Left renal pelvis (tissue), 4 donors: ENCODE data around the gene C2CD5. TPM values are rescaled to one million over a fixed set of nuclear protein-coding genes. Genes with fewer than 3 reads are reported as not detected.
A peak's percentile ranks its signal among the peaks of the same experiment; 100 is the strongest.

Experiments used
- DNase-seq, 4 donors: peaks; one replicate each; pipeline ENCODE4 v3.0.0-alpha.2; 2013; ENCODE audit warnings: low read depth in 4 of 4, low spot score in 3 of 4
- polyA plus RNA-seq, 4 donors: library from polyadenylated mRNA; unstranded; fragments of 120-200 nt; gene quantifications; one replicate each; pipeline ENCODE4 v1.2.1, GENCODE V29; 2013; ENCODE audit not compliant: insufficient read length in 4 of 4

C2CD5 gene
- polyA plus RNA-seq, 4 donors = 70.2 to 89.7 (median 82.3) TPM

DNA sequence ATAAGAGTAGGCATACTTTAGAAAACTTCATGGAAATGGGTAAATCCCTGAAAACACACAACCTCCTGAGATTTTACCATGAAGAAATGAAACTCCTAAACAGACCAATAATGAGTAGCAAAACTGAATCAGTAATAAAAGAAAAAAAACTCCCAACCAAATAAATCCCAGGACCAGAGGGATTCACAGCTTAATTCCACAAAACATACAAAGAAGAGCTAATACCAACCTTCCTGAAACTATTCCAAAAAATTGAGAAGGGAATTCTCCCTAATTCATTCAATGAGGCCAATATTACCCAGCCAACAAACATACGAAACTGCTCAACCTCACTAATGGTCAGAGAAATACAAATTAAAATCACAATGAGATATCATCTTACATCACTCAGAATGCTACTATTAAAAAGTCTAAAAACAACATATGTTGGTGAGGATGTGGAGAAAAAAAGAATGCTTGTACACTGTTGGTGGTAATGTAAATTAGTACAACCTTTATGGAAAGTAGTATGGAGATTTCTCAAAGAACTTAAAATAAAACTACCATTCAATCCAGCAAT lies 112.6 kb downstream of the C2CD5 start:
- no peak for DNase-seq

DNA sequence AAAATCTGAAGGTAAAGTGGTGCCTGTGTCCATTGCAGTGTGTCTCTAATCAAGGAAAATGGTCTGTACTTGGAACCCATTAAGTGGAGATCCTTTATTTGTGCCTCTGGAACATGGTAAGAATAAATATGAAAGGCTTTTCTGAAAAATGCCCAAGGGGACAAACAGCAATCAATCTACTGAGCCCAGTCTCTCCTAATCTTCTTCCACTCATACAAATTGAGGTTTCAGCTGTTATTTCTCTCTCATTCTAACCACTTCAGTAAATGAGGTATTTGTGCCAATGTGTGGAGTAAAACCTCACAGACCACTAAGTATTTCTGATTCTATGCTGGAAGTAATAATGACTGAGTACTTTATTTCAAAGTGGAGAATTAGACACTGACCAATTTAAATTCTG lies 127.5 kb downstream of the C2CD5 start:
- no peak for DNase-seq

DNA sequence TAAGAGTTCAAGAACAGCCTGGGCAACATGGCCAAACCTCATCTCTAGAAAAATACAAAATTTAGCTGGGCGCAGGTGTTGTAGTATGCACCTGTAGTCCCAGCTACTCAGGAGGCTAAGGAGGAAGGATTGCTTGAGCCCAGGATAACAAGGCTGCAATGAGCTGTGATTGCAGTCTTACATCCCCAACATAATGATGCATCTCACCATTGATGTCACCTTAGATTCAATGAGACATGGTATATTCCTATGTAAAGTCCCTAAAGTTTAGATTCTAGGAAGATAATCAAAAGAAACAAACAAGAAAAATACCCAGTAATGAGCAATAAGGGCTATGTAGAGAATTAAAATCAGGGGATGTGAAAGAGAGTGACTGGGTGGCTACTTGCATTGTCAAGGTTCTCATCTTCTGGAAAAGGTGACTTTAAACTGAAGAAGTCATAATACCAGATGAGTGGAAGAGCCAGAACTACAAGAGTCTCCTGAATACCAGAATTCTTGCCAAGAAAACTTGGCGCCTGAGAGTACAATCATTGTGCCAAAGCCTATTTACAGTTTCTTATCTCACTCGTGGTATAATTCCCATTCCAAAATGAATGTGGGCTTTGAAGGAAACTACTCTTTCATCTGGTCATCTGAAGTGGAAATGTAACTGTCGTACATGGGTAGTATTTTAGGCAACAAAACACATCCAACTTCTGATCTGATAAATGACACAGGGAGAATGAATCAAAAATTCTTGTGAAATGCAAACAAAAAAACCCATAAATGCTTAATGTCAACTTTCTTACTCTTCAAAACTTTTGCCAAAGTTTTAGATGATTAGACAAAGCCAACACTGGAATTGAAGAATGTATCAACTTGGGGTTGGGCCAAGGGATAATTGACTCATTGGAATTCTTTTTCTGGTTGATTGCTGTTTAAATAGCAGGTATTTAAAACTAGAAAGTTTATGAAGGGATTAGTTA lies 128.7 kb downstream of the C2CD5 start:
- no peak for DNase-seq

DNA sequence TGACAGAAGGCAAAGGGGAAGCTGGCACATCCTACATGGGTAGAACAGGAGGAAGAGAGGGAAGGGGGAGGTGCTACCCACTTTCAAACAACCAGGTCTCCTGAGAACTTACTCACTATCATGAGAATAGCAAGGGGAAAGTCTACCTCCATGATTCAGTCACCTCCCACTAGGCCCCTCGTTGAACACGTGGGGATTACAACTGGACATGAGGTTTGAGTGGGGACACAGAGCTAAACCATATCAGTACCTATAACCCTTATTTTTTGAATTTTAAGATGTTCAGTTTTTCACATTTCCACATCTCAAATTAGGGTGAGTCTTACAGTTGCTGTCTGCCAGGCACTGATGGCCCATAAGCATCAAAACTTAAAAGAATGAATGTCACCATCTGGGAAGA lies 129.6 kb downstream of the C2CD5 start:
- DNase-seq = no peak

DNA sequence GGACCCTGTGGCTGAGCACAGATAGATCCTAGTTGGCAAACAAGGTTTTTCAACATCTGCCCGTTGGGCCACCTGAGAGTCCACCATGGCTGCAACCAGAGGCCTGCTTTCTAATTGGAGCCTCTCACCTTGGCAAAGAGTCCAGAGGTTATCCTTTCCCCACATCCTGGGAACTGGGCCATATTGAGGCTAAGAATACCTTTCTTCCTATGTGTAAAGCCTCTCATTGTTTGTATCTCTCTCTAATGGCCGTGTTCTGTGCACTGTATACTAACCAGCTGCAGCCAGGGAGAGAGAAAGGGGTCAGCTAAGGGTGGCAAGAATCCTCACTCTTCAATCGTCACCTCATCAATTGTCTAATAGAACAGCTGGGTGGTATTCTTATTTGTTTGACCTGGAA lies 130.8 kb downstream of the C2CD5 start:
- DNase-seq = no peak

DNA sequence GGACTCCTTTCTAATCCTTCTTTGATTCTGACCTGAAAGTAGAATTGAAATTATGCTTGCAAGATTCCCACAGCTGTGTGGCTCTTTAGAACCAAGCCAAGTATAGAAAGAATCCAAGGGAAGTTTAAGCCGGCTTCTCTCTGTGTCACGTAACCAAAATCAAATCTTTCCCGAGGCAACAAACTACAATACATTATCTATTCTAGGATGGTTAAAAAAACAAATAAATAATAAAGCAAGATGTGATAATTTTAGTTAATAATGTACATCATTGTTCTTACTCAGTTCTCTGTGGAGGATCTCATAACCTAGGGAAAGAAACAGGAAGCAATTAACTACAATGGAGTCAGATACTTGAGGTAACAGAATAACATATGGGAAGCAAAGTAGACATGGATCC lies 131.8 kb downstream of the C2CD5 start:
- no peak for DNase-seq

DNA sequence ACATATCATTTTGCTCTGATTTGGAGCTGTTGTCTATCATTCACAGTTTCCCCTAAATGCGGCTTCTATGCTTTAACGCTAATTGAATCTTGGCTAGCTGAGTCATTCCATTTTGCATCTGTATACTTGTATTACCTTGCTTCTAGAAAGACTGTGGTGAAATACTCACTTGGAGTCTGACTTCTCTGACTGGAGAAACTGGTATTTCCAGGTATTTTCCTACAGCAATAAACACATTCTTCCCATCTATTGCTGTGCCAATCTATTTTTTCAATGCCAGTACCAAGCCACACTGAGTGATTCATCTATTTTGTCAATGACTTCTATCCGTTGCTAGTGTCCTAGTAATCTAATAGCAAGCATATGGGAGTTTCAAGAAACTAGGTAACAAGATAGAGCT lies 133.9 kb downstream of the C2CD5 start:
- peak in 1 of 4 donors; percentile 6 for DNase-seq

DNA sequence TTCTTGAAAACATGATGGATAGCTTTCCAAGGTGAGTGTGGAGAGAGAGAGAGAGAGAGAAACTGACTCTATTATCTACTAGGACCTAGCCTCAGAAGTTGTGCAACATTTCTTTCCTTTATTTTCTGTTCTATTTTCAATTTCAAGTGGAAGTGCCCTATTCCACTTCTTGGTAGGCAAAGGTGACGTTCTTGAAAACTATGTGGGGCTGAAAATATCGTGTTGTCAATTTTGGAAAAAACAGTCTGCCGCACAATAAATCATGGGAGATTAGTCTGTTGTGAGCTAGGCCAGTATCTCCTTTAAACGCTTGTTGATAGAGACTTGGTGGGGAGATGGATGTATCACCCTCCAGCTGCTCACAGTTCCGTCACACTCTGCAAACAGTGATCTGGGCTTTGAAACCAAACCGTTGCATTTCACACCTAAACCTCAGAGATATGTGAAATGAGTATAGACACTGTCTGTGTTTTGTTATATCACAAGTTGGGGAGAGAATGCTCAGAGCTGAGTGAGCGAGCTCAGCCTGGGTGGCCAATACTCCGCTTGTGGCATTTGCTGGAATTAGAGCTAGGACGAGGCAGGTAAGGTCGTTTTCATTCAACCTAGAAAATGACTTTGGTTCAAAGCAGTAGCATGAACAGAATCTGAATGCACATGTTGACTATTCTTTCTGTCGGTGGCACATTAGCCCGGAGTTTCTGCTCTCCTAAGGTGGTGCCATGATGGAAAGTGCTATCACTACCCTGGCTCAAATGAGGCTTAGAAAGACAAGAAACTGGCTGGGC lies 134.8 kb downstream of the C2CD5 start:
- no peak for DNase-seq

DNA sequence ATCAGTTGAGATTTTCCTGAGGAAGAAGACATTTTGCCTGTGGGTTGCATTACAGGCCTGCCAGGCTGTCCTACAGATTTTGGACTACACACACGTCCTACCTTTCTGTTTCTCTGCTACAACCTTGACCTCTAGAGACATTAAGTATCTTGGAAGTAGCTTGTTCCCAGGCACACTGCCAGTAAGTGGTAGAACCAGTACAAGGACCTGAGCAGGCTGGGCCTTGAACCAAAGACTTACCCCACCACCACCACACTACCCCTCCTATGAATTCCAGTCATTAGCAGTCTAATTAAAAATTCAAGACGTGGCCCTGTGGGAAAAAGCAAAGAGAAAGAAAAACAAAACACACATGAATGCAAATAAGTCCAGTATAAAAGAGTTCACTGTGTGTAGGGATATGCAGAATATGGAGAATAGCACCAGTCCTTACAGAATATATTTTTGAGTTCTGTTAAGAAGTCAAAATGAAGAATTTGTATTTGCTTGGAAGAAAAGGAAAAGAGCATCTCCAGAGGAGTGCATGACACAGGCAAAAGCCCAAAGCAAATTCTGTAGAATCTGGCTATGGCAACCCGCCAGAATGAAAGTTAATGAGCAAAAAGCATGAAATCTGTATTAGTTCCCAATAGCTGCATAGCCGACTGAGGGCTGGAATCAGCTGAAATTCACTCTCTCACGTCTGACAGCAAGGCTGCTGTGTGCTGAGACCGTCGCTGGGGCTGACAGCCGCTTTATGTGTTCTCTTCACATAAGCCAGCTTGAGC lies 135.5 kb downstream of the C2CD5 start:
- DNase-seq = no peak

DNA sequence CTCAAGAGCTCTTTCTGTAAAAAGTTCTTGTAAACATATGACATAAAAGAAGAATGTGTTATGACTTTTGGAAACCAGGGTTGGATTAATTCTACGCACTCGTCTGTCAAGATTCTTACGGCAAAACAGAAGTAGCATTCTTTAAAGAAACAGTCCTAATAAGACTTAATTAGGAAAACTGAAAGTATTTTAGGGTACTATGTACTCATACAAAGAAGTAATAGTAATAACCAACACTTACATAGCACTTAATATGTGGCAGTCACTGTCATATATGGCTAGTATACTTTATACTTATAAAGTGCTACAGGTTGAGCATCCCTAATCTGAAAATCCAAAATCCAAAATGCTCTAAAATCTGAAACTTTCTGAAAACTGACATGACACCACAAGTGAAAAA lies 136.9 kb downstream of the C2CD5 start:
- no peak for DNase-seq

DNA sequence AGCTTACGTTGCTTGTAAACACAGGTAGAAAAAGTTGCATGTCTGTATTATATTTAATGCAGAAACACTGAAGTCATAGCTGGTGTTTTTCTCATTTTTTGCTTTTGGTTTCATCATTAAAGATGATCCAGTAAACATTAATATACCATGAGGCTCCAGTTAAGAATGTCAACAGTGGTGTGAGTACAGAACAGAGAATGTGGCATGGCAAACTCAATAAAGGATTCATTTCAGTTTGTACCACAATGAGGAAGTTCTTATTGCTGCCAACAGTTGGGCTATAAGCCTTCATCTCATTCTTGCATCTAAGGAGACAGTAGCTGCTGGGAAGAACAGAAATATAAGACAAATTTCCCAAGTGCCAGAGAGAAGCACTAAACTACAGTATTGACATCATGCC lies 137.7 kb downstream of the C2CD5 start:
- no peak for DNase-seq

DNA sequence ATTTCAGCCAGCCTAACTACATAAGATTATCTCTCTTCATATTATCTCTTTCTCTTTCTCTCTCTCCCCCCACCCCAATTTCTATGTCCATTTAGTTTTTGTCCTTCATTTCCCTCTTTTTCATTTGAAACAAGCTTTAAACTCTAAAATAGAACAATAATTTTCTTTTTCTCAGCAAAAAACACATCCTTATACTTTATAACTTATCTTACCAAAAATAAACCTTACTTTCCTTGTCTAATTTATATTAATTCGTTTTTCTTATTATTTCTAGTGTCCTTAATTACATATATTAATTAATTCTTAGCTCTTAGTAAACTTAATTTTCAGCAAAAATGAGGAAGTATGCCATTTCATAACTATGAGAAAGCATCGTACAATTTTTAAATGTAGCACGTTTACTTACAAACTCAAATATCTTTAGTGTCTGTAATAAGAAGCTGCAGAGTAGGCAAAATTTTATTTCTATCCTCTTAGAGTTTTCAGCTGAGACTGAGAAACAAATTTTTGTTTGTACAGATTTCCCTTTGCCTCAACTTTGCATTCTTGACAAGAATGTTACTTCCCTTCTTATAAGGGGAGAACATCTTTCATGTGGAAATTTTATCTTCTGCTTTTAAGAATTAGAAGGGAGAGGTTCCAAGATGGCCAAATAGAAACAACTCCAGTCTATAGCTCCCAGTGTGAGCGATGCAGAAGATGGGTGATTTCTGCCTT lies 144.7 kb downstream of the C2CD5 start:
- DNase-seq = no peak

Other genes starting within 250 kb of the C2CD5 start
- gene ST8SIA1, start 209.8 kb downstream of the C2CD5 start, polyA plus RNA-seq = 1 to 10 TPM; 5.4 to 7.8 (median 6.5) TPM
- gene ETNK1, start 80.6 kb upstream of the C2CD5 start, polyA plus RNA-seq = 10 to 100 TPM; 39.2 to 77.0 (median 76.4) TPM